OCI-LY7 (cell line): Measurements from ENCODE around the gene GSTM1. TPM values are rescaled to one million over a fixed set of nuclear protein-coding genes. Genes with fewer than 3 reads are reported as not detected.

Experiments used
- BruUV-seq: library from RNA; stranded (reverse); fragments of 400-500 nt; replicated peaks from 2 replicates; lab custom pipeline; 2021; lab: Mats Ljungman, UMichigan
- CTCF ChIA-PET: fragments of 300-600 bp; sonication (Branson Sonifier 250); formaldehyde crosslinking; loops from one replicate; lab custom pipeline; 2022; ENCODE audit warnings: antibody characterized with exemption; ENCODE audit not compliant: unreplicated experiment; lab: Charles Lee
- POLR2A ChIA-PET: fragments of 300-600 bp; sonication (Branson Sonifier 250); formaldehyde crosslinking; loops from one replicate; lab custom pipeline; 2022; ENCODE audit warnings: antibody characterized with exemption; lab: Charles Lee
- DNase-seq: peaks from one replicate; pipeline ENCODE4 v3.0.0-alpha.2; 2015; ENCODE audit warnings: low spot score
- H2AFZ ChIP-seq: fragments of 200-600 bp; sonication (generic), shearing (Covaris generic); 2 replicates; pipeline ENCODE4 v1.6.1; 2014; ENCODE audit warnings: mild to moderate bottlenecking, antibody characterized with exemption, low read length, moderate library complexity
- H3K27ac ChIP-seq: fragments of 200-600 bp; sonication (generic); 2 replicates; pipeline ENCODE4 v1.5.1; 2014; ENCODE audit warnings: mixed run types, low read depth, mild to moderate bottlenecking, moderate library complexity, low read length, inconsistent platforms; ENCODE audit not compliant: poor library complexity, severe bottlenecking
- H3K36me3 ChIP-seq: fragments of 200-600 bp; sonication (generic); 2 replicates; pipeline ENCODE4 v1.6.1; 2014; ENCODE audit warnings: mild to moderate bottlenecking, antibody characterized with exemption, low read length, moderate library complexity, mixed read lengths; ENCODE audit not compliant: insufficient read depth
- H3K4me1 ChIP-seq: fragments of 200-600 bp; sonication (generic); 2 replicates; pipeline ENCODE4 v1.5.1; 2014; ENCODE audit warnings: mild to moderate bottlenecking, low read length; ENCODE audit not compliant: insufficient read depth, poor library complexity, severe bottlenecking
- H3K4me2 ChIP-seq: fragments of 200-600 bp; sonication (generic); 2 replicates; pipeline ENCODE4 v1.6.1; 2014; ENCODE audit warnings: mild to moderate bottlenecking, low read length
- H3K4me3 ChIP-seq: fragments of 200-600 bp; sonication (generic); 2 replicates; pipeline ENCODE4 v1.5.1; 2014; ENCODE audit warnings: mild to moderate bottlenecking, low read depth, low read length; ENCODE audit not compliant: poor library complexity, severe bottlenecking
- H3K79me2 ChIP-seq: fragments of 200-600 bp; sonication (generic); 2 replicates; pipeline ENCODE4 v1.6.1; 2016; ENCODE audit warnings: low read depth, mild to moderate bottlenecking, low read length, moderate library complexity, mixed read lengths; ENCODE audit not compliant: insufficient read depth
- H3K9me2 ChIP-seq: fragments of 200-600 bp; sonication (generic); 2 replicates; pipeline ENCODE4 v1.6.1; 2016; ENCODE audit warnings: mild to moderate bottlenecking, low read length, mixed read lengths; ENCODE audit not compliant: insufficient read depth
- H3K9me3 ChIP-seq: fragments of 200-600 bp; sonication (generic); 2 replicates; pipeline ENCODE4 v1.6.1; 2014; ENCODE audit warnings: mild to moderate bottlenecking, mixed run types, low read length, mixed read lengths
- H4K20me1 ChIP-seq: fragments of 200-600 bp; sonication (generic); 2 replicates; pipeline ENCODE4 v1.6.1; 2014; ENCODE audit warnings: mild to moderate bottlenecking, antibody characterized with exemption, low read length, moderate library complexity, mixed read lengths; ENCODE audit not compliant: insufficient read depth
- CTCF ChIP-seq: fragments of 200-600 bp; sonication (generic); conservative IDR thresholded peaks from 2 replicates; pipeline ENCODE4 v1.5.1; 2014; ENCODE audit warnings: mild to moderate bottlenecking, antibody characterized with exemption, low read length, moderate library complexity, mixed read lengths
- EZH2phosphoT487 ChIP-seq: fragments of 200-600 bp; sonication (generic); IDR thresholded peaks from 2 replicates; pipeline ENCODE4 v1.6.1; 2018; ENCODE audit warnings: low read depth, borderline replicate concordance, mild to moderate bottlenecking, mixed run types, antibody characterized with exemption, low read length, moderate library complexity, mixed read lengths
- intact Hi-C: fragments of 100-400 bp; cut with micrococcal nuclease; formaldehyde crosslinking; loops from one replicate; pipeline ENCODE4 v1.10.0; 2022; ENCODE audit not compliant: unreplicated experiment
- total RNA-seq, 2 experiments: library from RNA; depleted of rRNA in 1 of 2; stranded (reverse); fragments of >200 nt in 1 of 2; shearing (Covaris generic) in 1 of 2; gene quantifications; 2 replicates each; pipeline ENCODE4 v1.2.3, GENCODE V29; 2014 to 2022

Gene GSTM1
- total RNA-seq, 2 experiments from 2014 or later: not detected

GRCh38 chr1:109726728-109727373, 39.2 kb downstream of the GSTM1 start:
- ChIA-PET CTCF (no interaction called here), POLR2A (no interaction called here)
- no peak overlapping the region for H3K27ac ChIP-seq
- H3K4me2 ChIP-seq: no peak overlapping the region
- no peak for DNase-seq
- no peaks in the 10 kb centered on the region for H3K9me3 ChIP-seq
- no peak for TF ChIP-seq CTCF
- no peak for TF ChIP-seq EZH2phosphoT487
- no TSS peak for BruUV-seq
- H3K4me3 ChIP-seq: no peak overlapping the region
- H3K36me3 ChIP-seq: no peaks in the 10 kb centered on the region
- intact Hi-C loops: no loop called here
- no peaks in the 10 kb centered on the region for H3K9me2 ChIP-seq
- no peaks in the 10 kb centered on the region for H3K79me2 ChIP-seq
- no peak overlapping the region for H2AFZ ChIP-seq
- no peaks in the 10 kb centered on the region for H3K4me1 ChIP-seq
- no peaks in the 10 kb centered on the region for H4K20me1 ChIP-seq

GRCh38 chr1:109728870-109729269, 41.3 kb downstream of the GSTM1 start:
- no peak overlapping the region for H3K4me2 ChIP-seq
- H3K36me3 ChIP-seq: no peaks in the 10 kb centered on the region
- TF ChIP-seq EZH2phosphoT487 (no peak), CTCF (no peak)
- CTCF ChIA-PET: no interaction called here
- no peak overlapping the region for H3K27ac ChIP-seq
- H2AFZ ChIP-seq: no peak overlapping the region
- H4K20me1 ChIP-seq: no peaks in the 10 kb centered on the region
- no peaks in the 10 kb centered on the region for H3K79me2 ChIP-seq
- BruUV-seq: no TSS peak
- POLR2A ChIA-PET: no interaction called here
- H3K9me3 ChIP-seq: no peaks in the 10 kb centered on the region
- no peak for DNase-seq
- no peak overlapping the region for H3K4me3 ChIP-seq
- H3K4me1 ChIP-seq: no peaks in the 10 kb centered on the region
- no peaks in the 10 kb centered on the region for H3K9me2 ChIP-seq
- intact Hi-C loops: no loop called here

- CTCF ChIA-PET: no interaction called here
- no TSS peak for BruUV-seq
- Histone ChIP-seq H3K36me3 (no peaks in the 10 kb centered on the region), H3K4me3 (no peak overlapping the region), H3K9me3 (no peaks in the 10 kb centered on the region), H3K27ac (no peak overlapping the region), H2AFZ (no peak overlapping the region), H4K20me1 (no peaks in the 10 kb centered on the region), H3K79me2 (no peaks in the 10 kb centered on the region), H3K4me2 (no peak overlapping the region), H3K4me1 (no peaks in the 10 kb centered on the region), H3K9me2 (no peaks in the 10 kb centered on the region)
- no peak for TF ChIP-seq EZH2phosphoT487
- TF ChIP-seq CTCF: no peak
- POLR2A ChIA-PET: no interaction called here
- intact Hi-C loops: no loop called here
- DNase-seq: no peak
Measured at GRCh38 chr1:109730666-109731065, 43.0 kb downstream of the GSTM1 start.
